GM12872 (cell line): ENCODE data around the gene SUMO3.

ENCODE experiments used
- TF ChIP-seq, protein P1 (sequence below): IDR thresholded peaks from 3 replicates; pipeline ENCODE4 v1.5.1; 2011; ENCODE audit warnings: low read depth, mild to moderate bottlenecking, low read length, moderate library complexity; ENCODE audit not compliant: insufficient read depth

The SUMO3 gene

DNA sequence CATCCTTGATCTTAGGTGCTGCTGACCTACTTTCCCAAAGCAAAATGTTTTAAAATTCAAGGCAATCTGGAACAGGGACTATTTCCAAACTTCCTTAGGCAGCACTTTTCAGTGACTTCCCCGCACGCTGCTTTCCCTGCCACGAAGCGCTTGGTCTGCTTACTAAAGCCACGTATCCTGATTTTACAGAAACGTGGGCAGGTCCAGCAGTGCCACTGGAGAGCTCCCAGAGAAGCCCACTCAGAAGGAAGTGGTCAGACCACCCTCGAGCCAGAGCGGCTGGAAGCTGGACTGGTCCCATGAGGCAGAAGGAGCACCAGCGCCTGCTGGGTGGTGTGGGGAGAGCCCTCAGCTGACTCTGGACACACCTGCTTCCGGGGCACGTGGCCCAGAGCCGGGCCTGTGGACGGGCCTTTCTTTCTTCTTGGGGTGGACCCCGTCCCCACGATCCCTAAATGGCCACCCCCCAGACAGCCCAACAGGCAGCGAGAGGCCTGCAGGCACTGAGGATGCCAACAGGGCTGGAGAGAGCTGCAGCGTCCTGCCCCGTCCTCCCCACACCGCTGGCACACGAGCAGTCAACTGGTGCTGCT is 32.4 kb upstream of the SUMO3 start:
- TF ChIP-seq, protein P1, sequence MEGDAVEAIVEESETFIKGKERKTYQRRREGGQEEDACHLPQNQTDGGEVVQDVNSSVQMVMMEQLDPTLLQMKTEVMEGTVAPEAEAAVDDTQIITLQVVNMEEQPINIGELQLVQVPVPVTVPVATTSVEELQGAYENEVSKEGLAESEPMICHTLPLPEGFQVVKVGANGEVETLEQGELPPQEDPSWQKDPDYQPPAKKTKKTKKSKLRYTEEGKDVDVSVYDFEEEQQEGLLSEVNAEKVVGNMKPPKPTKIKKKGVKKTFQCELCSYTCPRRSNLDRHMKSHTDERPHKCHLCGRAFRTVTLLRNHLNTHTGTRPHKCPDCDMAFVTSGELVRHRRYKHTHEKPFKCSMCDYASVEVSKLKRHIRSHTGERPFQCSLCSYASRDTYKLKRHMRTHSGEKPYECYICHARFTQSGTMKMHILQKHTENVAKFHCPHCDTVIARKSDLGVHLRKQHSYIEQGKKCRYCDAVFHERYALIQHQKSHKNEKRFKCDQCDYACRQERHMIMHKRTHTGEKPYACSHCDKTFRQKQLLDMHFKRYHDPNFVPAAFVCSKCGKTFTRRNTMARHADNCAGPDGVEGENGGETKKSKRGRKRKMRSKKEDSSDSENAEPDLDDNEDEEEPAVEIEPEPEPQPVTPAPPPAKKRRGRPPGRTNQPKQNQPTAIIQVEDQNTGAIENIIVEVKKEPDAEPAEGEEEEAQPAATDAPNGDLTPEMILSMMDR = no peak

- TF ChIP-seq, protein P1 = no peak
Measured at GRCh38 chr21:44849616-44850130, 31.8 kb upstream of the SUMO3 start.

DNA sequence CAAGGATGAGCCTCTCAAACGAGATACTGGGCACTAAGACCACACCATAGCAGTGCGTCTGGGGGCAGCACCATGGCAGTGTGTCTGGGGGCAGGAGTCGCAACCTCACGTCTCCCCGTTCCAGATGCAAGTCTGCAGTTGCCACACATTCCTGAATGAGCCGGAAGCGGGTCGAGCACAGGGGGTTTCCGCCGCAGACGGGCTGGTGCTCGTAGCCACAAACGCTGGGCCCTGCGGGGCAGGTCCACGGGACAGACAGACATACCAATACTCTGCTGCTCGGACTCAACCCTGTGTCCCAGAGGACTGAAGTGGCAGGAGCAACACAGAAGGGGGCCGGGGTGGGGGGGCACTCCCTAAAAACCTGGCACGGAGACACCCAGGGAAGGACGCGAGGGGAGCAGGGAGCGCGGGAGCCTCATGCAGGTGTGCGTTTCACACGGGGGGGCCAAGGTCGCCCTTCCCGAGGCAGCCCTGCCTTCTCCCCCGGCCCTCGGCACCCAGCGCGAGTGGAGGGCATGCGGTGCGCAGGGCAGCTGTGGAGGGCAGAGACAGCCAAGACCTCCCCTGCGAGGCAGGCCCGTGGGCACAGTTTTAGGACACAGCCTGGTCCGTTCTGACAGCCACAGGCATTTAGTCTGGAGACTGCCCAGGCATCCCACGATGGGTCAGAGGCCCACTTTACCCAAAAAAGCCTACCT is 31.1 kb upstream of the SUMO3 start:
- TF ChIP-seq, protein P1 = no peak

DNA sequence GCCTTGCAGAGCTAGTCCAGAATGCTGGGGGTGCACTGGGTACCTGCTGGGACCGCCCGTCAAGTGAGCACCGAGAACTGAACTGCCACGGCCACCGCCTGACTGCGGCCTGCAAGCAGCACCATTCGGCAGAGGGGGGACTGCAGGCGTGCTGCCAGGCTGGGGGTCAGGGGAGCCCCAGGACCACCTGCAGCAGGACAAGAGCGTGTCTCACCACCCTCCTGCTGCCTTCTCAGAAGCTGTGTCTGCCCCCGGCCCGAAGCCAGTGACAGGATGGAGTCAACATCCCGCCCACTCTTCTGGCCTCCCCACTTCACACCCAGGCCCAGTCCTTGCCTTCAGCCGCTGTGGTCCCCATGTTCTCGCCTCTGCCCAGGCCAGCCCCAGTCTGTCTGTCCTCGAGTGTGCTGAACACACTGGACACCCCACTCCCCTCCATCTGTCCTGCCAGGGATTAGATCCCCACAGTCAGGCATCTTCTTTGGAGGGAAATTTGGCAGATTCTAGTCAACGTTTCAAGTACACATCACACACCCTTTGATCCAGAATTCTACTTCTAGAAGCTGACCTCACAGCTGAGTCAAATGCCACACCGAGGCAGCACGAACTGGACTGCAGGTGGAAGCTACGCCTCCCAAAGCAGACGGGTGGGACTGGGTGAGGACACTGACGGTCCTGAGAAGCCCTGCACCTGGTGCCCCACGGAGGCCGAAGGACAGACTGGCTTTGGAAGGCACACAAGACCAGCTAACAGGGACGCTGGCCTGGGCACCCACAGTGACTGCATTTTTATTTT is 29.6 kb upstream of the SUMO3 start:
- TF ChIP-seq, protein P1 = no peak

DNA sequence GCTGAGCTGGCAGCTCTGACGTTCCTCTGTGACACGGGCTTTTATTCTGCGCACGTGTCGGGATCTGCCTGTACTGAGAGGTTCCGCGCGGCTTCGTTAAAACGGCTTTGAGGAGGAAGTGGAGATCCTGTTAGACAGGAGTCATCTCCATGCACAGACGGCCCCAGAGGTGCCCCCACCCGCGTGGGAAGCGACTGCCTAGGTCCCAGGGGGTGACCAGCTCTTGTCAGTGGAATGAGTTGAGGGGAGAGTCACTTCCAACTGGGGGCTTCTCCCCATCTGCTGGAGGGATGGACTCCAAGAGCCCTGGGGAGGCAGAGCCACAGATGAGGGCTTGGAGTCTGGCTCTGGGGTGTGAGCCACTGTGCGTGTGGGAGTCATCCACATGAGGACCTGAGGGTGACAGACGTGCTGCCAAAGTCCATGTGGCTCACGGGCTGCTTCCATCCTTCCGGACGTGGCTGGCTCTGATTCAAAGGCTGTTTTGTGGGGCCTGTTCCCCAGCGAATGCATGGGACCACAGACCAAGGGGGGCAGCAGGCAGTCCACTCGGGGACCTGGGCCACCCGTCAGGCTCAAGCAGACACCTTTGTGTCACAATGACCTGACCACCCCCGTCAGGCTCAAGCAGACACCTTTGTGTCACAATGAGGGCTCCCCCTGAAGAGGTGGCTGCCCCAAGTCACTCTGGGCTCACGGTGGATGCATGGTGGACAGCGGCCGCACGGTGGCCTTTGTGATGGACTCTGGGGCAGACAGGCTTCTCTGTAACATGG is 28.8 kb upstream of the SUMO3 start:
- TF ChIP-seq, protein P1 = no peak

DNA sequence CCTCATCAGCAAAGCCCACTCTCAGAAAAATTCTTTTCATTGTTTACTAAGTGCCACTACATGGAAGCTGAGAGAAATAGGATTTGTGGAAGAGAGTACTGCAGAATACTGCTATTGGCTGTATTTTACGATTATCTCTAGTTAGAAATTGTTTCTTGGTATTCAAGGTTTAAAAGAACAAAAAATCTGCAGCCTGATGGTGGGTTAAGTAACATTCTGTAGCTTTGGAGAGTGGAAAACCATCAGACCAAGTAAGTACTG is 28.3 kb upstream of the SUMO3 start:
- TF ChIP-seq, protein P1 = no peak
